Fibroblast of lung (primary cell): ENCODE measurements around the gene MYL12B. TPM values are rescaled to one million over a fixed set of nuclear protein-coding genes. Genes with fewer than 3 reads are reported as not detected.
A peak's percentile ranks its signal among the peaks of the same experiment; 100 is the strongest.

Experiments used
- DNase-seq, 2 donors: peaks; one replicate each; pipeline versions ENCODE4 v3.0.0 to v3.0.0-alpha.2; 2010; ENCODE audit warnings: low read depth in 2 of 2
- H2AFZ ChIP-seq: 2 replicates; pipeline ENCODE4 v1.5.1; 2012; ENCODE audit warnings: low read length, control low read depth, inconsistent platforms
- H3K27ac ChIP-seq: 2 replicates; pipeline ENCODE4 v1.5.1; 2011; ENCODE audit warnings: low read length, control low read depth; ENCODE audit not compliant: insufficient read depth
- H3K27me3 ChIP-seq: 2 replicates; pipeline ENCODE4 v1.5.1; 2011; ENCODE audit warnings: mild to moderate bottlenecking, low read length; ENCODE audit not compliant: control insufficient read depth, insufficient read depth
- H3K36me3 ChIP-seq: 2 replicates; pipeline ENCODE4 v1.5.1; 2011; ENCODE audit warnings: low read length; ENCODE audit not compliant: control insufficient read depth, insufficient read depth
- H3K4me1 ChIP-seq: 2 replicates; pipeline ENCODE4 v1.5.1; 2011; ENCODE audit warnings: low read length; ENCODE audit not compliant: control insufficient read depth, insufficient read depth; ENCODE audit errors: extremely low read depth
- H3K4me2 ChIP-seq: 2 replicates; pipeline ENCODE4 v1.5.1; 2011; ENCODE audit warnings: low read length, control low read depth; ENCODE audit not compliant: insufficient read depth; ENCODE audit errors: extremely low read depth
- H3K4me3 ChIP-seq, 4 experiments: fragments of 200-600 bp in 1 of 4; sonication (generic) in 1 of 4; replicated peaks in 1 of 4; 2 replicates each; pipeline ENCODE4 v1.5.1; 2011 to 2016; ENCODE audit warnings: low read length in 4 of 4, low read depth in 3 of 4, mild to moderate bottlenecking in 3 of 4, control low read depth in 2 of 4, inconsistent platforms in 1 of 4, mixed read lengths in 1 of 4; ENCODE audit not compliant: insufficient read depth in 1 of 4; ENCODE audit errors: control extremely low read depth in 1 of 4
- H3K79me2 ChIP-seq: 2 replicates; pipeline ENCODE4 v1.5.1; 2012; ENCODE audit warnings: mild to moderate bottlenecking, low read length, inconsistent platforms; ENCODE audit not compliant: control insufficient read depth, insufficient read depth
- H3K9ac ChIP-seq: 2 replicates; pipeline ENCODE4 v1.5.1; 2011; ENCODE audit warnings: mild to moderate bottlenecking, low read length, control low read depth; ENCODE audit not compliant: insufficient read depth
- H3K9me3 ChIP-seq: 2 replicates; pipeline ENCODE4 v1.5.1; 2012; ENCODE audit warnings: low read depth, low read length; ENCODE audit not compliant: control insufficient read depth, insufficient read depth
- H4K20me1 ChIP-seq: 2 replicates; pipeline ENCODE4 v1.5.1; 2011; ENCODE audit warnings: low read length; ENCODE audit not compliant: control insufficient read depth, insufficient read depth; ENCODE audit errors: extremely low read depth
- CTCF ChIP-seq, 2 donors: IDR thresholded peaks in 1 of 2; conservative IDR thresholded peaks in 1 of 2; 1 replicate in 1 of 2; 2 replicates in 1 of 2; pipeline ENCODE4 v1.5.1; 2011 to 2012; ENCODE audit warnings: low read length in 2 of 2, control low read depth in 1 of 2, inconsistent platforms in 1 of 2, low read depth in 1 of 2, mild to moderate bottlenecking in 1 of 2
- EZH2 ChIP-seq: IDR thresholded peaks from 2 replicates; pipeline ENCODE4 v1.5.1; 2012; ENCODE audit warnings: low read length, control low read depth, mild to moderate bottlenecking; ENCODE audit errors: missing control alignments
- polyA plus RNA-seq, 2 donors: library from polyadenylated mRNA; depleted of rRNA in 1 of 2; stranded (reverse) in 1 of 2; unstranded in 1 of 2; fragments of >200 nt; gene quantifications; 2 replicates each; pipeline ENCODE4 v1.2.1, GENCODE V29; 2011 to 2012; ENCODE audit warnings: missing spikeins in 1 of 2
- total RNA-seq: library from RNA; depleted of rRNA; stranded (reverse); fragments of >200 nt; gene quantifications from 2 replicates; pipeline ENCODE4 v1.2.1, GENCODE V29; 2014

The MYL12B gene
- total and polyA plus RNA-seq, 2 donors (not counting 1 experiment from before 2014, with no cell fraction given) = 473 to 1,122 TPM

GRCh38 chr18:3286159-3286558 lies 24.2 kb downstream of the MYL12B start:
- H2AFZ ChIP-seq = no peak overlapping the region
- H3K4me2 ChIP-seq = no peak overlapping the region
- H3K27ac ChIP-seq = no peak overlapping the region
- no peak for TF ChIP-seq CTCF (conservative IDR thresholded peaks at IDR 0.05 in 1 of 2, IDR thresholded peaks at IDR 0.05 in 1 of 2; ENCODE audit: low read depth in 1 of 2, low read length in 2 of 2)
- TF ChIP-seq EZH2 = no peak
- H3K4me1 ChIP-seq = no peaks in the 10 kb centered on the region
- no peak overlapping the region for H3K9ac ChIP-seq
- no peaks in the 10 kb centered on the region for H3K9me3 ChIP-seq
- H4K20me1 ChIP-seq = no peaks in the 10 kb centered on the region
- no peaks in the 10 kb centered on the region for H3K27me3 ChIP-seq
- H3K4me3 ChIP-seq = no peak overlapping the region
- DNase-seq = no peak
- no peaks in the 10 kb centered on the region for H3K79me2 ChIP-seq
- no peaks in the 10 kb centered on the region for H3K36me3 ChIP-seq

- no peak overlapping the region for H3K4me3 ChIP-seq
- H3K9me3 ChIP-seq = no peaks in the 10 kb centered on the region
- H2AFZ ChIP-seq = no peak overlapping the region
- DNase-seq = no peak
- no peak overlapping the region for H3K4me2 ChIP-seq
- peaks cover 3% of the 10 kb centered on the region for H3K4me1 ChIP-seq
- no peaks in the 10 kb centered on the region for H3K36me3 ChIP-seq
- H3K27me3 ChIP-seq = no peaks in the 10 kb centered on the region
- no peak overlapping the region for H3K9ac ChIP-seq
- H3K27ac ChIP-seq = no peak overlapping the region
- no peaks in the 10 kb centered on the region for H3K79me2 ChIP-seq
- no peaks in the 10 kb centered on the region for H4K20me1 ChIP-seq
- TF ChIP-seq CTCF (conservative IDR thresholded peaks at IDR 0.05 in 1 of 2, IDR thresholded peaks at IDR 0.05 in 1 of 2; ENCODE audit: low read depth in 1 of 2, low read length in 2 of 2) = no peak
- TF ChIP-seq EZH2 = no peak
Observed at GRCh38 chr18:3293196-3293951, 31.4 kb downstream of the MYL12B start.

GRCh38 chr18:3294435-3295080 lies 32.6 kb downstream of the MYL12B start:
- no peak overlapping the region for H3K27ac ChIP-seq
- H3K4me3 ChIP-seq = no peak overlapping the region
- peak; percentile 39 to 66 for DNase-seq
- H3K79me2 ChIP-seq = no peaks in the 10 kb centered on the region
- H2AFZ ChIP-seq = no peak overlapping the region
- no peak overlapping the region for H3K9ac ChIP-seq
- peaks cover 3% of the 10 kb centered on the region for H3K4me1 ChIP-seq
- H3K9me3 ChIP-seq = no peaks in the 10 kb centered on the region
- H3K36me3 ChIP-seq = no peaks in the 10 kb centered on the region
- TF ChIP-seq CTCF (conservative IDR thresholded peaks at IDR 0.05 in 1 of 2, IDR thresholded peaks at IDR 0.05 in 1 of 2; ENCODE audit: low read depth in 1 of 2, low read length in 2 of 2) (no peak), EZH2 (no peak)
- H3K27me3 ChIP-seq = no peaks in the 10 kb centered on the region
- no peak overlapping the region for H3K4me2 ChIP-seq
- H4K20me1 ChIP-seq = no peaks in the 10 kb centered on the region
